GM19468 (cell line): ENCODE data around the gene PDCD1LG2.
"Not testable (repeated sequence)": the region's sequence is repeated elsewhere in the genome, so short reads cannot be mapped to it uniquely, and the experiment has no call there.

Source experiments
- ATAC-seq: cut with Tn5 transposase; IDR thresholded peaks from one replicate; pipeline ENCODE4 v1.9.1; 2021; ENCODE audit warnings: mild to moderate bottlenecking, moderate library complexity, moderate number of reproducible peaks; ENCODE audit not compliant: unreplicated experiment; ENCODE audit errors: extremely low read depth

The PDCD1LG2 gene

GRCh38 chr9:5492965-5493678 is 17.2 kb upstream of the PDCD1LG2 start:
- peak; percentile 9 for ATAC-seq

GRCh38 chr9:5493679-5494511 is 16.4 kb upstream of the PDCD1LG2 start:
- peak; percentile 69 for ATAC-seq

GRCh38 chr9:5494765-5495164 is 15.6 kb upstream of the PDCD1LG2 start:
- not testable (repeated sequence) for ATAC-seq

GRCh38 chr9:5499157-5499556 is 11.2 kb upstream of the PDCD1LG2 start:
- no peak for ATAC-seq

- ATAC-seq, result no peak
Measured at GRCh38 chr9:5499889-5500398, 10.4 kb upstream of the PDCD1LG2 start.

GRCh38 chr9:5500441-5501235 is 9.7 kb upstream of the PDCD1LG2 start:
- no peak for ATAC-seq

GRCh38 chr9:5502553-5502952 is 7.8 kb upstream of the PDCD1LG2 start:
- ATAC-seq, result no peak

GRCh38 chr9:5509573-5509972 is 758 bp upstream of the PDCD1LG2 start:
- ATAC-seq, result no peak

- no peak for ATAC-seq
Measured at GRCh38 chr9:5510989-5511388, 658 bp downstream of the PDCD1LG2 start.

GRCh38 chr9:5511476-5511875 is 1.1 kb downstream of the PDCD1LG2 start:
- ATAC-seq, result no peak

GRCh38 chr9:5511935-5512580 is 1.7 kb downstream of the PDCD1LG2 start:
- no peak for ATAC-seq

- ATAC-seq, result no peak
Measured at GRCh38 chr9:5512658-5513452, 2.5 kb downstream of the PDCD1LG2 start.

- ATAC-seq, result no peak
Measured at GRCh38 chr9:5513966-5514616, 3.8 kb downstream of the PDCD1LG2 start.

- ATAC-seq, result no peak
Measured at GRCh38 chr9:5514617-5515260, 4.4 kb downstream of the PDCD1LG2 start.

- ATAC-seq, result no peak
Measured at GRCh38 chr9:5515261-5515650, 4.9 kb downstream of the PDCD1LG2 start.

GRCh38 chr9:5516453-5517220 is 6.3 kb downstream of the PDCD1LG2 start:
- no peak for ATAC-seq

- ATAC-seq, result no peak
Measured at GRCh38 chr9:5518171-5518936, 8.0 kb downstream of the PDCD1LG2 start.
